NT2/D1 (cell line): ENCODE results near the gene SPARCL1.

Source experiments
- SUZ12 ChIP-seq: IDR thresholded peaks from 2 replicates; pipeline ENCODE4 v1.6.1; 2011; ENCODE audit not compliant: insufficient read length, insufficient read depth; ENCODE audit errors: extremely low read depth
- YY1 ChIP-seq: IDR thresholded peaks from 2 replicates; pipeline ENCODE4 v1.6.1; 2011; ENCODE audit not compliant: insufficient read length, insufficient read depth

DNA sequence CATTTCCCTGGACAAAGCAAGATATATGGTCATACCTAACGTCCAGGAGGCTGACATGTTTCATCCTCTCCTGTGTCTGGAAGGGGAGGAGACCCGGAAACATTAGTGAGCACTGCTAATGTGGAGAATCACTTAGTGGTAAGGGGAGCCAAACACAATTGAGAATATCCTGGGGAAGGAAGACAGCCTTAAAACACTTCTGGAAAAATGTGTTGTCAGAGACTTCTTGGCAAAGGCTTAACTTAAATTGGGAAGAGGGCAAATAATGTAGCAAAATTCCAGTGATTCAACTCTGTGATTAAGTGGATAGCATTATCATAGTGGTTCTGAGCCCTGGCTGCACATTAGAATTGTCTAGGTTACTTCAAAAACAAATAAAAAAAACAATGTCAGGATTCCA lies 39.5 kb downstream of the SPARCL1 start:
- TF ChIP-seq YY1 (no peak), SUZ12 (no peak)
